Measurements from ENCODE around the gene MILR1.

DNA sequence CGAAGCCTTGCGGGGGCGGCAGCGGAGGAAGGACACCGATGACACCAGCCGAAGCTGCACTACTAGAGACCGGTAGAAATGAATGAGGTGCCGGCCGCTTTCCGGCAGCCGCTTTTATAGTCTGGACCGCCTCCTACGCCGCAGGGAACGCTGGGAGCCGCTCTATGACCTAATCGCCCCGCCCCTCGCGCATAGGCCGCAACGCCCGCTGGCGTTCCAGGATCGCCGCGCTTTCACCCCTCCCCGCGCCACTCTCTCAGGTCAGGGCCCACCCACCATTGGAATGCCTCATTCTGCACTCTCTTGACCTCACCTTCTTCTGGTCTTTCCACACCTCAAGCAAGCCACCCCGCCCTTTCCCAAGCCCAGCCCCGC is 57.3 kb downstream of the MILR1 start, which contains the start of gene DDX5:
- TF ChIP-seq, protein P1, sequence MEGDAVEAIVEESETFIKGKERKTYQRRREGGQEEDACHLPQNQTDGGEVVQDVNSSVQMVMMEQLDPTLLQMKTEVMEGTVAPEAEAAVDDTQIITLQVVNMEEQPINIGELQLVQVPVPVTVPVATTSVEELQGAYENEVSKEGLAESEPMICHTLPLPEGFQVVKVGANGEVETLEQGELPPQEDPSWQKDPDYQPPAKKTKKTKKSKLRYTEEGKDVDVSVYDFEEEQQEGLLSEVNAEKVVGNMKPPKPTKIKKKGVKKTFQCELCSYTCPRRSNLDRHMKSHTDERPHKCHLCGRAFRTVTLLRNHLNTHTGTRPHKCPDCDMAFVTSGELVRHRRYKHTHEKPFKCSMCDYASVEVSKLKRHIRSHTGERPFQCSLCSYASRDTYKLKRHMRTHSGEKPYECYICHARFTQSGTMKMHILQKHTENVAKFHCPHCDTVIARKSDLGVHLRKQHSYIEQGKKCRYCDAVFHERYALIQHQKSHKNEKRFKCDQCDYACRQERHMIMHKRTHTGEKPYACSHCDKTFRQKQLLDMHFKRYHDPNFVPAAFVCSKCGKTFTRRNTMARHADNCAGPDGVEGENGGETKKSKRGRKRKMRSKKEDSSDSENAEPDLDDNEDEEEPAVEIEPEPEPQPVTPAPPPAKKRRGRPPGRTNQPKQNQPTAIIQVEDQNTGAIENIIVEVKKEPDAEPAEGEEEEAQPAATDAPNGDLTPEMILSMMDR (IDR thresholded peaks at IDR 0.05; ENCODE audit: borderline replicate concordance, extremely low read depth, low read length, poor library complexity, severe bottlenecking): no peak
- TF ChIP-seq EZH2 (IDR thresholded peaks at IDR 0.05; ENCODE audit: borderline replicate concordance, low read depth, low read length, severe bottlenecking): no peak
